ENCODE measurements around the gene EFCAB12.
"Not testable (repeated sequence)": the region's sequence is repeated elsewhere in the genome, so short reads cannot be mapped to it uniquely, and the experiment has no call there.

Gene EFCAB12

DNA sequence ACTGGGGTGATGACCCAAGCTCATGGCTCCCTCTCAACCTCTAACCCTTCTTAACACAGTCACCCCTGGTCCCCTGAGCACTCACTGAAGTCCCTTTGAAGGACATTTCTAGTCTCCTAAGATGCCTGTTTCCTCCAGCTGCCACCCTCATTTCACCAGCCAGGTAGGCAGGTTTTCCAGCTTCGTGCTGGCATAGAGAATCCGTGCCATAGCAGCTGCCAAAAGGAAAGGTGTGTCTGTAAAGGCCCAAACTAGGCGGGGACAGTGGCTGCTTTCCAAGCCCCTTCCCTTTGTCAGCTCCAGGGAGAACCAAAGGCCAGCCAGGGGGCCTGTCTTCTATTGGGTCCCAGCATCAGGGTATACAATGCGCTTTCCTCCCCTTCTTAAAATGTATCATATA is 36.9 kb downstream of the EFCAB12 start:
- DNase-seq = not testable (repeated sequence)

DNA sequence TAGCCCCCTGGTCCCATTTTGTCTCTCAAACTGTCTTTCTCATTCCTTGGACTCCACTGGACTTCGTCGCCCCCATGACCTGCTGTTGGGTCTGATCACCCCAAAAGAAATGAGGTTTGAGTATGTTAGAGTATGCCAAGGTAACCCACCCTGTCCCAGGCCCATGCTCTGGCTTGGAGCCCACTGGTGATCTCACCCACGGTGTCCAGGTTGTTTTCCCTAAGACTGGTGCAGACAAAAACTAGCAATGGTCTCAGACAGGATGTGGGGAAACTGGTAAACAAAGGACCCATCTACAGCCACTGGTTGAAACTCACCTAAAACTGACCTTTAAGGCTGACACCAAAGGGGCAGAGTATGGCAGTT is 38.9 kb downstream of the EFCAB12 start:
- no peak for DNase-seq

GRCh38 chr3:129388791-129389571 is 39.5 kb downstream of the EFCAB12 start:
- DNase-seq = not testable (repeated sequence)

DNA sequence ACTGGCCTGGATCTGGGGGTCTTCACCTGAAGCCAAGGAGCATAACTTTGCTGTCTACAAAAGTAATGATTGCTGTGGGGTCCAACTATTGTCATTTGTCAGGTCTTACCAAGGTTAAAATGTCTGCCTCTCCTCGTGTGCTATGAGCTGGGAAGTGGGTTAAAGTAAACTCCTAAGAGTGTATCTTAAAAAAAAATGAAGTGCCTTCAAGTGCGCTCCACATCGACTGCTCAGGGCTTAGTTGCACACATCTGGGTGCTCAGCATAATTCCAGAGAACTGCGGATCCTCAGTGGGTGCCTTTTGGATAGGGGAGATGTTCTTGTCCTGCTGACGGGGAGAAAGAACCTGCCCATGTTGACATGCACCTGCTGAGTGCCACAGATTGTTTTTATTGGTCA is 40.9 kb downstream of the EFCAB12 start:
- DNase-seq = no peak

GRCh38 chr3:129386984-129387383 is 41.5 kb downstream of the EFCAB12 start:
- DNase-seq = no peak

DNA sequence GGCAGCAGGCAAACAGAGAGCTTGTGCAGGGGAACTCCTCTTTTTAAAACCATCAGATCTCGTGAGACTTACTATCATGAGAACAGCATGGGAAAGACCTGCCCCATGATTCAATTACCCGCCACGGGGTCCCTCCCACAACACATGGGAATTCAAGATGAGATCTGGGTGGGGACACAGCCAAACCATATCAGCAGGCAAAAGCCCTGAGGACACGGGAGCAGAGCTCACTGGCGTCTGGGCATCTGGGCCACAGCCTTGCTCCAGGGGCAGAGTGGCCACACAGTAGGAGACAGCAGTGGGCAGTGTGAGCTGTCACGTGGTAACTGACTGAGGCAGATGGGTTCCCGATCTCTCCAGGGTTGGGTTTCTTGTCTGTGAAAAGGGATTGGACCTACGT is 42.9 kb downstream of the EFCAB12 start:
- not testable (repeated sequence) for DNase-seq

- DNase-seq = no peak
These were observed 43.7 kb downstream of the EFCAB12 start for GRCh38 chr3:129384594-129385323.

DNA sequence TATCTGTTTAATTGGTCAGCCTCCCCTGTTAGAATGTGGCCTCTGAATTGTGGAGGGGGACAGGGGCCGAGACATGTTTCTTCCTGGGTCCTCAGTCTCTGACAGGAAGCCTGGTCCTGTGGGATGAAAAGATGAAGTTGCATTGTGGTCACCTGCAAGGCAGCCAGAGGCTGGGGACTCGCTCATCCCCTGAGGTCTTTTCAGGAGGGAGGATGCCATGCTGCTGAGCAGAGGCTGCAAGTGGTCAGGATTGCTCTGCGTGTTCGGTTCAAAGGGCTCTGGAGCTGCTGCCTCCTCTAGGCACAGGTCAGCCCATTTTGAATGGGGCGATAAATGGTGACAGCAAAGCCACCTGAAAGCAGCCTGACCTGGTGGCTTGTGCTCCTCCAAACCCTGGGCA is 44.3 kb downstream of the EFCAB12 start:
- DNase-seq = not testable (repeated sequence)

DNA sequence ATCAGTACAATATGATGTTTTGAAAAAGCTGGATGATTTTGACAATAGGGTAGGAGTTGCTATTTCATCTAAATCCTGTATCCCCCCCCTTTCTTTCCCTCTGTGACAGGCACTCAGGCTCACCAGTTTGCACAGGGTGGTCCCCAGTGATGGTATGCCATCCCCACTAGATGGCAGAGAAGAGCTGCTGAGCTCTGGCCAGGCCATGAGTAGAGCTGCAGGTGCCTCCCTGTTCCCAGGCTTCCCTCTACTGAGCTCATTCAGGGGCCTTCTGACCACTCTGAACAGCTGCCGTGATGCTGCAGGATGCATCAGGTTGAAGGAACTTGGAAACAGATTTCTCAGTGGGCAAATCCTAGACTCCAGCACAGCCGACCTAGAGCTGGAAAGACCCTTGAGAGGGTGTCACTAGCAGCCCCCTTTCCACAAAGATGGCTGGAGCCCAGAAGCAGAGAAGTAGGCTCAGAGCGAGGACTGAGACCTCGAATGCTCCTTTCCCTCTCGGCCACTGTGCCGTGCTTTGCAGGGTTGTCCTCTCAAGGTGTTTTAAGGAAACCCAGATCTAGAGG is 45.1 kb downstream of the EFCAB12 start:
- DNase-seq = peak; percentile 33

DNA sequence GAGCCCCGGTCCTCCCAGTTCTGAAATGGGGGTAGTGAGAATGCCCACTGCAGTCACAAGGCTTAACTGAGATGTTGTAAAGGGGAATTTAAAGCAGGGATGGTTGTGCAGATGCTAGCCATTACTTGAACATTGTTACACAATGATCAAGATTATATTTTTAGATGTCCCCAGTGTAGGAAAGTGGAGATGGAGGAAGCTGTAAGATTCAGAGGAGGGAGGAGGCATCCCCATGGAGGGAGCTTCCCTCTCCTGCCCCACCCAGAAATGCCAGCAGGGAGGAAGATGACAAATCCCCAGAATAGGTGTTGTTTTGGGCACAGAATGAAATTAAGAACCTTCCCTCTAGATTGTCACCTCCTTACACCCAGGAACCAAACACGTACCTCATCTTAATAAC is 46.1 kb downstream of the EFCAB12 start:
- no peak for DNase-seq

DNA sequence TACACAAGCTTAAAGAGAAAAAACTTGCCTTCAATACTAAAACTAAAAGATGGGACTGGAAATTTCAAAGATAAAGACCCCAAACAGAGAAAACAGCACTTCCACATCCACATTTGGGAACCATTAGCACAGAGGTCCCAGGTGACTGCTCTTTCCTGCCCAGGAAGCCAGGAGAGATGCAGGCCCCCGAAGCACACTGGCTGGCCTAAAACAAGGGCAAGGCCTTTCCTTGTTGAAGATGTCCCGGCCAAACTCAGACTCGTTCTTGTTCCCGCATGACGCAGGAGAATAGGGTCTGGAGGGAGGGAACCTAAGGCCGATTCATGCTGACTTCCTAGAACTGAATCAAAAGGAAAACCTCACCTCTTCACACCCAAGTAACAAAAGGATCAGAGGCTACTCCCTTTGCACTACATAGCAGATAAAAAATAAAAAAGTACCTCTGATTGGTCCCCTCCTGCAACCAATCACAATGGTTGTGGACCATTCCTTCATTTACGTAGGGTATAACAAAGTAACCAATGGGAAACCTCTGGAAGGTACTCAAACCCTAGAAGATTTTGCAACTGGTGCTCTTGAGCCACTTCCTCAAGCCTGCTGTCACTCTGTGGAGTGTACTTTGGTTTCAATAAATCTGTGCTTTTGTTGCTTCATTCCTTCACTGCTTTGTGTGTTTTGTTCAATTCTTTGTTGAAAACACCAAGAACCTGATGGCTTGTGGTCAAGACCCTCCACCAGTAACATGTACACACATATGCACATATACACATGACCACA is 48.7 kb downstream of the EFCAB12 start:
- DNase-seq = no peak

- no peak for DNase-seq
These were observed 49.5 kb downstream of the EFCAB12 start for GRCh38 chr3:129378949-129379348.

- DNase-seq = no peak
These were observed 50.8 kb downstream of the EFCAB12 start for GRCh38 chr3:129377615-129378014.

GRCh38 chr3:129375099-129375498 is 53.3 kb downstream of the EFCAB12 start:
- no peak for DNase-seq

- DNase-seq = no peak
These were observed 57.2 kb downstream of the EFCAB12 start for GRCh38 chr3:129371041-129371826.

- no peak for DNase-seq
These were observed 58.0 kb downstream of the EFCAB12 start for GRCh38 chr3:129370248-129370964.

- DNase-seq = no peak
These were observed 58.7 kb downstream of the EFCAB12 start for GRCh38 chr3:129369711-129370110.

DNA sequence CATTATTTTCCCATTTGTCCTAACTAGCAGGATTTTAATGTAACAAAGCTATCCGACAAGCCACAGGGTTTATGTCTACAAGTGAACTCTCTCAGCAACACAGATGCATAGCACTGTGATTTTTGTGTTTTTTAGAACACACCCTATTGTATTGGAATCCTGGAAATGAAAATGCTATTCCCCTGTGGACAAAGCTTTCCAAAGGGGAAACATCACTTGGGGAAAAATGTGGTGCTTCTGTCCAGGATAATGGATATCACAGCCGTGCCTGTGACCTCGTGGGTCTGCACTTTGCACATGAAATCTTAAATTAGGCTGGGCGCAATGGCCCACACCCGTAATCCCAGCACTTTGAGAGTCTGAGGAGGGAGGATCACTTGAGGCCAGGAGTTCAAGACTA is 60.6 kb downstream of the EFCAB12 start:
- DNase-seq = no peak

DNA sequence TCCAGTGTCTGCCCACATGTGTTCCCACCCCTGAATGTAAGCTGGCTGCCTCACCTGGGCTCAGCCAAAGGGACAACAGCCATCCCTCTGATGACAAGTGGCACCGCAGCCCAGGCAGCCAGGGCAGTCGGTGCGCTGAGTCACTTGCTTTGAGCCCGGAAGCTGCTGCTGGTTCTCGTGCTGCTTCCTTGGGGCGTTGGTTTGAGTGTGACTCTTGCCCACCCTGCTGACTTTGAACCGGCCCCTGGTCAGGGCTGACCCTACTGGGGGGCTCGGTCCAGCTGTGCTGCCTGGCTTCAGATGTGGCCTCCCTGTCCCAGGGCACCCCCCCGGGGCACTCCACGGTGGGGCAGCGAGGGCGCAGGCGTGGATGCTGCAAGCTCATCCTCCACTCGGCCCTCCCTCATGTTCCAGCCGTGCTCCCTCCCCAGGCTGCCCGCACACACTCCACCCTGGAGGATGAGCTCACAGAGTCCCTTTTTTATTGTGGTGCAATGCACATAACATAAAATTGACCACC is 62.1 kb downstream of the EFCAB12 start:
- DNase-seq = no peak

DNA sequence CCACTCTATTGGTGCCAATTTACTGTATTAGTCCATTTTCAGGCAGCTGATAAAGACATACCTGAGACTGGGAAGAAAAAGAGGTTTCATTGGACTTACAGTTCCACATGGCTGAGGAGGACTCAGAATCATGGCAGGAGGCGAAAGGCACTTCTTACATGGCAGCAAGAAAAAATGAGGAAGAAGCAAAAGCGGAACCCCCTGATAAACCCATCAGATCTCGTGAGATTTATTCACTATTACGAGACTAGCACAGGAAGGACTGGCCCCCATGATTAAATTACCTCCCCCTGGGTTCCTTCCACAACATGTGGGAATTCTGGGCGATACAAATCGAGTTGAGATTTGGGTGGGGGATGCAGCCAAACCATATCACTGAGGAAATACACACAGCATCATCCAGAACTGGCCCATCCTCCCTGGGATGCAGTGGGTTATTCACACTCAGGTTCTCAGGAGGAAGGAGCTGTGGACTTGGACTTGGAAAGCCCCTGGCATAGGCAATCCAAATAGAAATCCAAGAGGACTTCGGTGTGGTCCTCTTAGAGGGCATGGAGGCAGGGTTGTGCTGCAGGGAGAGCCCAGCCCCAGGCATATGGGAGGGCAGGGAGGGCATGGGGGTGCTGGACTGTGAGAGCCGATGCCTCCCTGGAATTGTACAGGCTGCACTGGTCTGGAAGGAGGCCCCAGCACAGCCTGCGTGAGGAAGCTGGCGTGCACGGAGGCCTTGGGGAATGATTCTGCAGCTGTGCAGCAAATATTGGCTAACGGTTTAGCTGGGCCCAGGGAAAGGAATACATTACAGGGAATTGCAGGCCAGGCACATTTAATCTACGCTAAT is 62.9 kb downstream of the EFCAB12 start:
- no peak for DNase-seq

GRCh38 chr3:129364811-129365210 is 63.6 kb downstream of the EFCAB12 start:
- not testable (repeated sequence) for DNase-seq

Data from activated CD4-positive, alpha-beta T cell treated with anti-CD3 and anti-CD28 coated beads, Interleukin-2, amount 50 U/mL, for 1 hour (primary cell).